Measurements from ENCODE around the gene ONECUT3.
"Not testable (repeated sequence)": the region's sequence is repeated elsewhere in the genome, so short reads cannot be mapped to it uniquely, and the experiment has no call there.

Gene ONECUT3

DNA sequence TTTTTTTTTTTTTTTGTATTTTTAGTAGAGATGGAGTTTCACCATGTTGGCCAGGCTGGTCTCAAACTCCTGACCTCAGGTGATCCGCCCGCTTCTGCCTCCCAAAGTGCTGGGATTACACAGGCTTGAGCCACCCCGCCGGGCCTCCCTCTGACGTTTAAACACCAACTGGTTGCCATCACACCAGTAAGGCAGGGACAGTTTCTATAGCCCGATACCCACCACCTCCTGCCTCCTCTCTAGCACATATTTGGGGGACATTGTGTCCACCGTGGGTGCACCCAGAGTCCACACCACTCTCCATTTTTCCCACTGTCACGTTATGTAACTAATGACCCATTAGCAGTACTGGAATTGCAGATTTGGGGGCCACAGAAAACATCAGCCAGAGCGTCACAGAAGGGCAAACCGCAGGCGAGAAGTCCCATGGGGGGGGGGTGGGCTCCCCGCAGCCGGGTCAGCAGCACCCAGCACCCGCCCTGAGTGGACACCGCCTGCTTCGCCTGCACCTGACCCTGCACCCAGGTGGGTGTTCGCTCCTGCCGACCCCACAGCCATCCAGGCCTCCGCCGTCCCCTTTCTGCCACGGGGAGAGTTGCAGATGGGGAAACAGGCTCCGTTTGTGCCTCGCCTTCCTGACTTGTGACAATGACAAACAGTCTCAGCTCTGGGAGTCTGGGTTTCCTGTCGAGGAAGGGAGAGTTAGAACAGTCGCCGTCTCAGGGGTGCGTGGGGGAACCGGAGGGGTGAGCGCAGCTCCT, 3.6 kb downstream of the ONECUT3 start:
- no peak for DNase-seq

DNA sequence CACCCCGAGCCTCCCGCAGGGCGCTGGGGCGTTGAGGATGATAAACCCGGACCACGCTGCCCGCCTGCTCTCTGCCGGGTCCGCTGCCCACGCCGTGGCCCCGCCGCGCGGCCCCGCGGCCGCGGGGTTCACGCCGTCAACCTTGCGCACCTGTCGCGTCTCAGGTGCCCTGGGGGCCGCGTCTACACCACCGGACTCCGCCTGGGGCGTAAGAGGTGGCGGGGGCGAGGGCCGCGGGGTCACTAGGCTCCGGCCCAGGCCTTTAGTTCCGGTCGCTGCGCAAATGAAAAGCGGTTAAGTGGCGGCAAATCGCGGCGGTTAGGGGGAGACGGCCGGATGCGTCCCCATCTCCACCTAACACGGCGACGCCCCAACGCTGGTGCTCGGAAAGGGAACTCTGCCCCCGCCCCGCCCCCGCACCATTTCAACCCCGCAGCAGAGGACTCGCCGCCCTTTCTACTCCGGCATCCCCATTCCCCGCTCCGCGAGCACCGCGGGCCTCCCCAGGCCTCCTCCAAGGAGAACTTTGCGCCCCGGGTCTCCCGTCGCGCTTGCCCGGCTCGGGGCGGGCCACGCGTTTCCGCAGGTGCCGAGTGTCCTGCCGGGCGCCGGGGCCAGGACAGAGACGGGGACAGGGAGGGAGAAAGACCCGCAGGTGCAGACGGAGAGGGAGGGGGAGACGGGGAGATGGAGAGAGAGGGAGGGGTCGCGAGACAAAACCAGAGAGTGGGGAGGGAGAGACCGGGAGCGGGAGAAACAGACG, 4.3 kb downstream of the ONECUT3 start:
- no peak for DNase-seq

DNA sequence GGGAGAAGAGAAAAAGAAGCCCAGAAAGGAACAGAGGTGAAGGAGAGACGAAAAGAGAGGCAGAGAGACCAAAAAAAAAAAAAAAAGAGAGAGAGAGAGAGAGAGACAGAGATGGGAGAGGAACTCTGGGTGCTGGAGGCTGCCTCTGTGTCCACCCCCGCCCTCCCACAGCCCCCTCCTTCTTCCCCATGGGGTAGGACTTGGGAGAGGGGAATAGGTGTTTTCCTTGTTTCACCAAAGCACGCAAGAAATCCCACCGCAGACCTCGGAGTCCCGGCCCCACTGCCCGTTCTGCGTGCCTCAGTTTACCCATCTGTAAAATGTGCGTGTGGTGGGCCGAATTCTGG, 4.9 kb downstream of the ONECUT3 start:
- DNase-seq, result no peak

DNA sequence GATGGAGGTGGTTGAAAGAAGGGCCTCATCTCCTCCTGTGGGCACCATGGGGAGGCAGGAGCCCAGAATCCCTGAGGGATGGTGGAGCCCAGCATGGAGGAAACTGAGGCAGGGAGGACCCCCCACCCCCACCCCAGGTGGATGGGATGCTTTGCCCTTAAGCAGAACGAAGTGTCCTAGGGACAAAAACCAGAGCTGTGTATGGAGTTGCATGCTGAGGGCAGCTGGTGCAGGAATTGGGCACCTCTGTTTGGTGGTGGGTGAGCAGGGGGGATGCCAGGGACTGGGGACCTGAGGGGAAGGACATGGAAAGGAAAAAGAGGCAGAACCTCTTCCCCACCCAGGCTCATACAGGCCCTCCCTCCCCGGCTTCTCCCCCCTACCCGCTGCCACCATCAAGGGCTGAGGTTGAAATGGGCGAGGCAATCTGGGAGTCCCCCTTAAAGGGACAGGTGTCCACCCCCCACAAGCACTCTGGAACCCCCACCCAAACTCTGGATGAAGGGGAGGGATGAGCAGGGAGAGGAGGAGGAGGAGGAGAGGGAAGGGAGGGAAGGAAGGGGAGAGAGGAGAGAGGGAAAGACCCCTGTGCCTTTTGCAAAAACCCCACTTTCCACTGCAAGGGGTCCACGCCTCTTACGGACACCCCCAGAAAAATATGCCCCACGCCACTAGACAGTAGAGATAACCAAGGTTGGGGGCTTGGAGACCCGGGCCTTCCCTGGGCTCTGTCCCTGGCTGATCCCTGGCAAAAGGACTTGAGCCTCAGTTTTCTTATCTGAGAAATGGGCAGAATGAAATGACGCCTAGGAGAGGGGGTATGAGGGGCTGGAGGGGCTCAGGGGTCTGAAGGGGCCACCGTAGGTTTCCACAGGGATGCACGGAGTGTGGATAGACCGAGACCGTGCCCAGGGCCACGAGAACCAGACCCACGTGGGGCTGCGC, 5.9 kb downstream of the ONECUT3 start:
- DNase-seq, result no peak

DNA sequence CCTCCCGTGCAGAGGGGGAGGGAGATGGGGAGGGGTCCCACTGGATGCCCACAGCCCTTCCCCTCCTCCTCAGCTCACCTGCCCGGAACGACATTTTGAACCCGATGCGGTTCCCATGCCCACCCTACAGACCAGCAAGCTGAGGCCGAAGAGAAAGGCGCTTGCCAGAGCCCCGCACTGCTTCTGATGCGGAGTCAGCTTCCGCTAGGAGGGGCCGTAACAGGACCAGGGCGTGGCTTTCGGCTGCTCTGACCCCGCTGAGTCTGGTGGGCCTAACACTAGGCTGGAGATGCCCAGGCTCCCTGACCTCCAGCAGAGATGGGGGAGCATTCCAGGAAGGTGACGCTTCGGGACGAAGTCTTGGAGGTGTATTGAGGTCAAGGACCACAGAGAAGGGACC, 6.7 kb downstream of the ONECUT3 start:
- DNase-seq, result no peak

DNA sequence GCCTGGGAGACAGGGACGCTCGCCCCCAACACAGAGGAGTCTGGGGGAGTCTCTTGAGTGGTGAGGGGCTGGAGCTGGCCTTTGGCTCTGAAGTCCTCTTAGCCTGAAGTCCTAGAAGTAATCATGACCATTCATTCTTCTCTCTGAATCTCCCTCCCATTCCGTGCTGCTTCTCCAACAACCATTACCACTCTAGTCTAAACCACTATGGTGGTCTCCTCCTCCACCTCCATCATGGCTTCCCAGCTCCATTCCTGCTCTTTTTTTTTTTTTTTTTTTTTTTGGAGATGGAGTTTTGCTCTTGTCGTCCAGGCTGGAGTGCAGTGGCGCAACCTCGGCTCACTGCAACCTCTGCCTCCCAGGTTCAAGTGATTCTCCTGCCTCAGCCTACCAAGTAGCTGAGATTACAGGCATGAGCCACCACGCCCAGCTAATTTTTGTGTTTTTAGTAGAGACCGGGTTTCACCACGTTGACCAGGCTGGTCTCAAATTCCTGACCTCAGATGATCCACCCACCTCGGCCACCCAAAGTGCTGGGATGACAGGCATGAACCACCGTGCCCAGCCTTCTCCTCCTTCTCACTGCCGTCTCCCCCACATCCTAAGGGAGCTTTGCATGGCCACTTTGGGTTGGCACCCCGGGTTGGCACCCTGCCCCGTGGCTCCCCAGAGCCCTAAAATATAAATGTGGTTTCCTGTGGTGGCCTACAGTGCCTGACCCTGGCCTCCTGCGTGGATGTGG, 7.7 kb downstream of the ONECUT3 start:
- DNase-seq, result not testable (repeated sequence)

DNA sequence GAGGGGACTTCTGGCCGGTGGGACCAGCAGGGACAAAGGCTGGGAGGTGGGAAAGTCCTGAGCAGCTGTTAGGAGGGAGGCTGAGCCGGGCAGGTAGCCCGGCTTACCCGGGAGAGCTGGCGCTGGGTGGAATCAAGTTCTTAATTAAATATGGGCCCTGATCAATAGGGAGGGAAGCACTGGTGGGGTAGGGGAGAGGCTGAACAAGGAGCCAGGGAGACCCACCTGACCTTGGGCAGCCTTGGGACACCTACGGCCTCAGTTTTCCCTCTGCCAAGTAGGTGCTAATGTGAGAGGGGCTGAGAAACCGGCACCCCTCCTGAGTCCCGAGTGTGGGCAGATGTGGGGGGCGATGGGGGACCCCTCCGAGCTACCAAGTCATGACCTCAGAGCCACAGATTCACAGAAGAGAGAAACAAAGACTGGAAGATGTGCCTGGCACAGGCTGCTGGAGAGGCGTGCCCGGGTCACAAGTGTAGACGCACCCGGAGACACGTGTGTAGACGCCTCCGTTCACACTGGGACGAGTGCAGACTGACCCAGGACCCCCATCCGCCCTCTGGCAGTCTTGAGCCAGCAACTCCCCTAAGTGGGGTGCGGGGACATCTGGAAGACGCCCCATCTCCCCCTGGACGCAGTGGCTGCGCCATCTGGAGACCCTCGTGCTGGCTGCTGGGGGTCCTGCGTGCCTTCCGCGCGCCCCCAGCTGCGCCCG, 8.4 kb downstream of the ONECUT3 start:
- DNase-seq, result no peak

DNA sequence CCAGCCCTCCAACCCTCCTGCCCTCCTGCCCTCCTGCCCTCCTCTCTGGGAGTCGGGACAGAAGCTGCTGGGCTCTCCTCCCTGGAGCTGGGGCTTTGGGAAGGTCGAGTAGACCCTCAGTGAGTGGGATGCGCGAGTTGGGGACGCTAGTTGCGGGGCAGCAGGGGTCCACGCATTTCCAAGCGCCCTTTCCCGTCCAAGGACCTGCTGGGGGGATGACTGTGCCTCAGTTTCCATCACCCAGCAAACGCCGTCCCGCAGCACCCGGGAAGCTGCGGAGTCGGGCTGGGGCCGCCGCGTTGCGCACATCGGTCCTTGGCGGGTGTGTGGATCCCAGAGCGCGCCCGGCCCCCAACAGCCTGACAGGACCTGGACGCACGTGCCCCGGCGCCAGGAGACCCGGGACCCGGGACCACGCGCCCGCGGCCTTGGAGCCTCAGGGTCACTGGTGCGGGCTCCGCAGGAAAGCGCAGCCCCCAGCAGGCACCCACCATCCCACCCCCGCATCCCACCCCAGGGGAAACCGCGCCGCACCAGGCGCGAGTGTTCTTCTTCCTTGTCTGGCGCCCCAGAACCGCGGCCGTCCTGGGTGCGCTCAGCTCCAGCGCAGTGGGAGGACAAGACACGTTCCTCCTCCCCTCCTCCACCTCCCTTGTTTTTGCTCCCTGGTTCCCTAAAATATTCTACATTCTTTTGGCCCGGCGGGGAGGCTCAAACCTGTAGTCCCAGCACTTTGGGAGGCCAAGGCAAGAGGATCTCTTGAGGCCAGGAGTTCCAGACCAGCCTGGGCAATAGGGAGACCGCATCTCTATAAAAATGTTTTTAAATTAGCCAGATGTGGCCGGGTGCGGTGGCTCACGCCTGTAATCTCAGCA, 9.2 kb downstream of the ONECUT3 start:
- DNase-seq, result no peak

DNA sequence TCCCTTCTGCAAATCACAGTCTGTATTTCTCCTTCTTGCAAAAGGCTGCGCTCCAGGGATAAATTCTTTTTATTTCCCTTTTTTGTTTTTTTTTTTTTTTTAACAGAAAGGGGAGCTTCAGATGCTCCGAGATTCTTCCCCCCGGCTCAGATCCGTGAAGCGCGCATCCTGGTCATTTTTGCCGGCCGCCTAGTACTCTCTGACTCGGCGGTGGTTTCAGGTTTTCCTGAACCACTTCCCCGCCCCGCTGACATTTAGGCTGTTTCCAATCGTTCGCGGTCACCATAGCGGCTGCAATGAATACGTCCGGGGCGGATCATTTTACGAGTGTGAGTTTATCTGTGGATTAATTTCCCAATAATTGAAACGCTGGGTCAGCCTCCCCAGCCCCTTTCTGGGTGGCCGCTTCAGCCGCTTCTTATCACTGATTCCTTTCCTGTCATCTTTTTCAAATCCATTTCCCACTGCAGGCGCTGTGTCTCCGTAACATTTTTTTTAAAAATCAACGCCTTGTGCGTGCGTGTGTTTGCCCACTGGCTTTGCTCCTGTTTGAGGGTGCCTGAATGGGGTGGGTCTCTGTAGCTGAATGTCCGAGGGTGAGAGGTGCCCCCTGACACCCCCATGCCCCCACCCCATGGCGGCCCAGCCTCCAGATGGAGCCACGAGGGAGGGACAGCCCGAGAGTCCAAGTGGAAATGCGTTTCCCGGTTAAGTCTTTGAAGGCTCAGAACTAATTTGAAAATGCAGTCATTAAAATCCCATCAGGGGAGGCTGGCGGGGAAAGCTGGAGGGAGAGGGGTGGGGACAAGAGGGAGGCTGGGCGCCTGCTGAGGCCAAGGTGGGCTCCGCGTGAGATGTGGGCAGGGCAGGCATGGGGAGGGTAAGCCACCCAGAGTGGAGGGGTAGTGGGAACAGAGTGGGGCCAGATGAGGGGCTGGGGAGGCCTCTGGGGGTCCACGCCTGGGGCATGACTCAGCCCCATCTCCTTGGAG, 10.6 kb downstream of the ONECUT3 start:
- DNase-seq, result no peak

DNA sequence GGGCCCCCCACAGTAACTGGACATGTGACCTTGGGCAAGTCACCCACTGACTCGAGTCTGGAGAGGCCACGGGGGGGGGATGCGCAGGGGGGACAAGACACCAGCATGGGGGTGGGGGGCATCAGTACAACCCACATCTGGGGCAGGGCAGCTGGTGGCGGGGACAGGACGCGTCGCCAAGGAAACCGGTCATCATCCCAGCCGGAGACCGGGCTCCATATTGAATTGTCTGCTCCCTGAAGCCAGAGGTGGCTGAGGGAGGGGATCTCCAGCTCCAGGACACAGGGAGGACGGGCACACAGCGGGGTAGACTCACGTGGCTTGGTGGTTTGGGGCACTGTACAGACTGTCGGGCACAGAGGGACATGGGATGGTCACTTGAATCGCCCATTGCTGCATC, 11.4 kb downstream of the ONECUT3 start:
- no peak for DNase-seq

DNA sequence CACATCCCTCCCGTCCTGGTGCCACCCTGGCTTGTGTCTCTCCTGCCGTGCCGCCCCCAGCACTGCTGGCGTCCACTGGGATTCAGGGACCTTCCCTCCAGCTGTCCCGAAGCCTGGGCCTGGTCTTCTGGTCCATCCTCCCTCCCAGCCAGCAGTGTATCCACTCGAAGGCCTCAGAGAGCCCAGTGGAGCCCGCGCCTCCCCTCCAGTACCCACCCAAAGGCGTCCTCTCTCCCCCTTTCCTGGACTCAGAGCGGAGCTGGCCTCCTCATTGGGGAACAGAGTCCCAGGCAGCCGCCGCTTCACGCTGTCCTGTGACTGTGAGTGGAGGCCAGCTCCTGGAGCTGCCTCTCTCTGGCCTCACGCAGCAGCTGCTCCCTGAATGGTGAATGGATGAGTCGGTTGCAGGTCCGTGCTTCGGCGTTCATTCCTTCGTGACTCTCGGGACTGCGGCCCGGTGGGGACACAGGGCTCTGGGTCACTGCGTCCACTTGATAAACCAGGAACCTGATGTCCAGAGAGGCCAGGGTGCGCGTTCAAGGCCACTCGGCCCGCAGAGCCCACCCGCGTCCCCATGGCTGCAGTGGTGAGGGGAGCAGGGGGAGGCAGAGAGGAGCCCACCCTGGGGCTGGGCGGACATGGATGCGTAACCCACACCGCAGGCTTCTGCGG, 12.1 kb downstream of the ONECUT3 start:
- DNase-seq, result no peak

DNA sequence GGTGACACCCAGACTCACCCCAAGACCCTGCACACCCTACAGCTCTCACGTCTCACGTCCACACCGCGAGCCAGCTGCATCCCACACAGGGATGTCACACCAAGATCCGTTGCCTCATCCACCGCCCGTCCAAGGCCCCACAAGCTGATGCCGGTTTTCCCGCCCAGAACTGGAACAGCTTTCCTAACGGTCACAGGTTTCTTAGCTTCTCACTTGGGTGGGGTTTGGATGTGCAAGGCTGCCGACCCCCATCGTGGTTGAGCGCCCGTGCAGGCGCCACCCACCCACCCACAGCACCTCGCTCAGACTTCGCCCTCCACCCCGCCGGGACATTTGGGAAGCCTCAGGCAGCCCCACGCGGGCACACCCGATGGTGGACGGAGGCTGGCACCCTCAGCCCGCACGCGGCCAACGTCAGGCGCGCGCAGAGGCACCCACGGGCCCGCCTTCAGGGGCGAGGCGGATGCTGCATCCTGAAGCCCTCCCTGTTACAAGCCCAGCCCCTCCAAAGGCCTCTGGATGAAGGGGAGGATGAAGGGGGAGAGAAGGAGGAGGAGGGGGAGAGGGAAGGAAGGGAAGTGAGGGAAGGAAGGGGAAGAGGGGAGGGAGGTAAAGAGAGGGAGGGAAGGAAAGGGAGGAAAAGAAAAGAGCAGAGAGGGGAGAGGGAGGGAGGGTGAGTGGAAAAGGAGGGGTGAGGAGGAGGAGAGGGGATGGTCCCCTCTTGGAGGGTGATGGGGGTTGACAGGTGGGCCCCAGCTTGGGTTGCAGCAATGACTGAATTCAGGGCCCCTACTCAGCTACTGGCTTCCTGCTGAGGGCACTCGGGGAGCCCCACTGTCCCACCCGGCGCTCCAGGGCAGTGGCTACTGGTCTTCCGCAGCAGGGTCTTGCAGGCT, 12.8 kb downstream of the ONECUT3 start:
- no peak for DNase-seq

DNA sequence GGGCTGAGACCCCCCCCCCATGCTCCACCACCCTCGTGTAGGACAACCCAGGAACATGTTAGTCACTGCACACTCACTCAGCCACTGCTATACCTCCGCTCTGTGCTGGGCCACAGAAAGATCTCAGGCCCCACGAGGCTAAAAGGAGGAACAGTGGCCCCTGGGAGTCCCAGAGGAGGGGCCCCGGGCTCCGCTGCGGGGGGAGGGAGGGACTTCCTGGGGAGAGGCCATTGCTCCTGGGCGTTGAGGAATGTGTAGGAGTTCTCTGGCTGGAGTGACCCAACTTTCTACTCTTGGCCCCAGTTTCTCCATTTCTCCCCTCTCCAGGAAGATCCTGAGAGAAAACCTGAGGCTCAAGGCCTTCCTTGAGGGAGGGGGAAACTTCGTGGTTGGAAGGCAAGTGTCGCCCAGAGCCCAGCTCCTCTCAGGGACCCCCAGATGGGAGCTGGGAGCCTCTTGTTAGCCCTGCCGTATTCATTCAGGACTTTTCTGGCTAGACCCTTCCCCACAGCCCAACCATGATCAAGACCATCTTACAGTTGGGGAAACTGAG, 13.6 kb downstream of the ONECUT3 start:
- no peak for DNase-seq

DNA sequence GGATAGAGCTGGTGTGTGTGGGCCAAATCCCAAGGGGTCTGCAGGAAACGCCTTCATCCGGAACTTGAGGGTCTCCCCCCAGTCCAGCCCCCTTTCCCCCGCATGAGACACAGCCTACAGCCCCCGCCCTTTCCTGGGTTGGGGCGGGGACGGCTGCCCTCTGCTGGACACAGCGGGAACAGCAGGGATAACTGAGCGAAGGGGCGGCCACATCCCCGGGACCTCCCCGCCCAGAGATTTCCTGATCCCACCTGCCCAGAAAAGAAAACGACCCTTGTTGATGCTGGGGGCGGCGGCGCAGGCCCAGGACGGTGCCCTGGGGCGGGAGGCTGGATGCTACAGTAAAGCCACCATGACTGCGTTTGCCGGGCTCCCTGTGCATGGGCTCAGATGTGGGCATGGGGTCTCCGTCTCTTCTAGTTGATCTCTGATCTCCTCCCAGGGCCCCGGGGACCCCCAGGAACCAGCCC, 14.2 kb downstream of the ONECUT3 start:
- peak; percentile 47 for DNase-seq

DNA sequence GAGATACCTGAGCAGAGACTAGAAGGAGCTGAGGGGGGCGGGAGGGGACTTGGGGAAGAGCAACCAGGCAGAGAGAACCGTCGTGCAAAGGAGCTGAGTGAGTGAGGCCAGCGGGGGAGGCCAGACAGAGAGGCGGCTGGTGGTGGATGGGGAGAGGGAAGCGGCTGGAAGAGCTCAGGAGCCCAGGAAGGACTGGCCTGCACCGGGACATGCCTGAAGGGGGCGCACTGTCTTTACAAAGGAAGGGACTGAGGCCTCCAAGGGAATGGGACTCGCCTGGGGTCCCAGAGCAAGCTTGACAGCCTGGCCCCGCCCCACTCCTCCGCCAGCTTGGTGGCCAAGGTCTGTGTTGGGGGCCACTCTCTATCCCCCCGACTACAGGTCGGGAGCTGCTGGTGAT, 14.9 kb downstream of the ONECUT3 start:
- peak; percentile 5 for DNase-seq

DNA sequence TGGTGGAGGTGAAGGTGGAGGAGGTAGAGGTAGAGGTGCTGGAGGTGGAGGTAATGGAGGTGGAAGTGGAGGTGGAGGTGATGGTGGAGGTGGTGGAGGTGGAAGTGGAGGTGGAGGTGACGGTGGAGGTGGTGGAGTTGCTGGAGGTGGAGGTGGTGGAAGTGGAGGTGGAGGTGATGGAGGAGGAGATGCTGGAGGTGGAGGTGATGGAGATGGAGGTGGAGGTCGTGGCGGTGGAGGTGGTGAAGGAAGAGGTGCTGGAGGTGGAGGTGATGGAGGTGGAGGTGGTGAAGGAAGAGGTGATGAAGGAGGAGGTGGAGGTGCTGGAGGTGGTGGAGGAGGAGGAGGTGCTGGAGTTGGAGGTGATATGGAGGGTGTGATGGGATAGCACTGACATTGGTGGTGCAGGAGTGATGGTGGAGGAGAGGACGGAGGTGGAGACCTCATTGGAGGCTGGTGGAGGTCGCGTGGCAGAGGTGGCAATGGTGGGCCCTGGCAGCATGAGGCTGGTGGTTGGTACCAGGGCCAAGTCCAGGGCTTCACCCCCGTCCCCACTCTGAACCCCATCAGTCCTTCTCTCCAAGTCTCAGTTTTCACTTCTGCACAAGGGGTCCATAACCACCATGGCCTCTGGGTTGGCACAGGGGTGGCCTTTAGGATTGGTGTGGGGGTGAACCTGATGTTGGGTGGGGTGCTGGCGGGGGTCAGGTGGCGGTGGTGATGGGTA, 15.8 kb downstream of the ONECUT3 start:
- no peak for DNase-seq

DNA sequence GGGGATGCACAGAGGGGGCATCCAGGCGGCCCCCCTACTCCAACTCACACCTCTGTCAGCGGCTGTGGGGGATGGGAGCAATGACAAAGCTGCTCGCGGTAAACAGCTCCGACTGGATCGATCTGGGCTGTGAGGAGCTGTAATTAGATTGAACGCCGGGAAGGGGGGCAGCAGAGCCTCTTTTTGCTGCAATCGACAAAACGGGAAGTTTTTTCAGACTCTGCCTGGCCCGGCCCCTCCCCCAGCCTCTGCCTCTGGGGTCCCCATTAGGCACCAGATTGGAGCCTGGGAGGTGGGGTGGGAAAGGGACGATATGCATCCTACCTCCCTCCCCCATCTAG, 16.3 kb downstream of the ONECUT3 start:
- no peak for DNase-seq

Data from OCI-M1 (cell line).